PC-3 (cell line): ENCODE results near the gene BPI. TPM values are rescaled to one million over a fixed set of nuclear protein-coding genes. Genes with fewer than 3 reads are reported as not detected.
"Not testable (repeated sequence)": the region's sequence is repeated elsewhere in the genome, so short reads cannot be mapped to it uniquely, and the experiment has no call there.

Experiments used
- ATAC-seq: fragments of 200-7000 bp; cut with Tn5 transposase; 2 replicates; pipeline ENCODE4 v1.9.1; 2020; ENCODE audit warnings: mild to moderate bottlenecking, moderate library complexity
- BruUV-seq: library from RNA; stranded (reverse); fragments of 400-500 nt; replicated peaks from 2 replicates; lab custom pipeline; 2021; lab: Mats Ljungman, UMichigan
- CTCF ChIA-PET: fragments of 300-600 bp; sonication (Branson Sonifier 250); formaldehyde crosslinking; loops from one replicate; lab custom pipeline; 2022; ENCODE audit warnings: antibody characterized with exemption; lab: Charles Lee
- POLR2A ChIA-PET: fragments of 300-600 bp; sonication (Branson Sonifier 250); formaldehyde crosslinking; loops from one replicate; lab custom pipeline; 2022; ENCODE audit warnings: antibody characterized with exemption; ENCODE audit not compliant: unreplicated experiment; lab: Charles Lee
- DNase-seq: peaks from one replicate; pipeline ENCODE4 v3.0.0-alpha.2; 2015
- H2AFZ ChIP-seq: fragments of 300-600 bp; sonication (generic); 2 replicates; pipeline ENCODE4 v1.6.0; 2016; ENCODE audit warnings: antibody characterized with exemption, low read length
- H3F3A ChIP-seq: fragments of 300-600 bp; sonication (generic); one replicate; pipeline ENCODE4 v1.6.0; 2017; ENCODE audit warnings: antibody characterized with exemption, low read length, control low read depth, mild to moderate bottlenecking; ENCODE audit not compliant: unreplicated experiment
- H3K27ac ChIP-seq: fragments of 300-600 bp; sonication (generic); 2 replicates; pipeline ENCODE4 v1.5.1; 2016; ENCODE audit warnings: mild to moderate bottlenecking, low read length
- H3K27me3 ChIP-seq: fragments of 300-600 bp; sonication (generic); 2 replicates; pipeline ENCODE4 v1.6.1; 2016; ENCODE audit warnings: low read length, mixed read lengths
- H3K36me3 ChIP-seq: fragments of 300-600 bp; sonication (generic); 2 replicates; pipeline ENCODE4 v1.6.1; 2016; ENCODE audit warnings: low read depth, mixed run types, low read length, mixed read lengths
- H3K4me1 ChIP-seq: fragments of 300-600 bp; sonication (generic); 2 replicates; pipeline ENCODE4 v1.5.1; 2016; ENCODE audit warnings: low read length; ENCODE audit not compliant: insufficient read depth
- H3K4me2 ChIP-seq: fragments of 300-600 bp; sonication (generic); 2 replicates; pipeline ENCODE4 v1.6.0; 2016; ENCODE audit warnings: low read length
- H3K4me3 ChIP-seq: fragments of 300-600 bp; sonication (generic); 2 replicates; pipeline ENCODE4 v1.5.1; 2016; ENCODE audit warnings: mild to moderate bottlenecking, low read length, mixed read lengths
- H3K79me2 ChIP-seq: fragments of 300-600 bp; sonication (generic); 2 replicates; pipeline ENCODE4 v1.6.1; 2017; ENCODE audit warnings: low read length, mixed read lengths
- H3K9ac ChIP-seq: fragments of 300-600 bp; sonication (generic); 2 replicates; pipeline ENCODE4 v1.6.0; 2016; ENCODE audit warnings: mild to moderate bottlenecking, low read length
- H3K9me2 ChIP-seq: fragments of 300-600 bp; sonication (generic); replicated peaks from 2 replicates; pipeline ENCODE4 v1.6.1; 2016; ENCODE audit warnings: mixed run types, low read length, mixed read lengths
- H3K9me3 ChIP-seq: fragments of 300-600 bp; sonication (generic); 2 replicates; pipeline ENCODE4 v1.6.1; 2016; ENCODE audit warnings: low read length, mixed read lengths
- H4K20me1 ChIP-seq: fragments of 300-600 bp; sonication (generic); 2 replicates; pipeline ENCODE4 v1.6.1; 2016; ENCODE audit warnings: low read length, mixed read lengths
- EZH2 ChIP-seq: fragments of 300-600 bp; sonication (generic); IDR thresholded peaks from one replicate; pipeline ENCODE4 v1.6.1; 2017; ENCODE audit warnings: antibody characterized with exemption, mild to moderate bottlenecking, low read length; ENCODE audit not compliant: unreplicated experiment
- EZH2phosphoT487 ChIP-seq: fragments of 300-600 bp; sonication (generic); IDR thresholded peaks from 2 replicates; pipeline ENCODE4 v1.6.1; 2018; ENCODE audit warnings: mild to moderate bottlenecking, antibody characterized with exemption, low read length, borderline replicate concordance
- intact Hi-C: fragments of 100-400 bp; cut with micrococcal nuclease; formaldehyde crosslinking; loops from 2 replicates; pipeline ENCODE4 v1.9.0; 2023
- total RNA-seq: library from RNA; depleted of rRNA; stranded (reverse); fragments of >200 nt; gene quantifications from 2 replicates; pipeline ENCODE4 v1.2.3, GENCODE V29; 2014
- TF ChIP-seq, protein P1 (sequence below): fragments of 300-600 bp; sonication (generic); conservative IDR thresholded peaks from 2 replicates; pipeline ENCODE4 v1.5.1; 2017; ENCODE audit warnings: antibody characterized with exemption, low read depth, mild to moderate bottlenecking, low read length

The BPI gene
- total RNA-seq, 1 experiment from 2014 or later, result not detected

DNA sequence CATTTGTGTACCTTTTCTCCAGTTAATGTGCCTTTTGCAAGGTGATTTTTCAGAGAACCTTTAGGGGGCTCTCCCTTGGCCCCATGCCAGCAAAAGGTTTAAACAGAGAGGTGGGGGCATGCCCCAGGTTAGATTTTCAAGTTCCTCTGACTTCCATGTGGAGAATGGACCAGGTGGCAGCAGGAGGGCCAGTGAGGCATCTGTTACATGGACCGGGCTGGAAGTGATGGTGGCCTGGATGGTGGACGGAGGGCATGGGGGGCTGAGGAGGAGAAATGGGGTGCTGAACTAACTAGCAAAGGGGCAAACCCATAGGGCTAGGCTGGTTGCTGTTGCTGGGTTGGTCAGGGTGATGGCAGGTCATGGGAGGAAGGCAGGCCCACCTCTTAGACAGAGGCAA is 20.7 kb upstream of the BPI start:
- H3K4me1 ChIP-seq, result peaks cover 9% of the 10 kb centered on the region; the same call in 1 of the 2 replicates
- no peaks in the 10 kb centered on the region for H3K79me2 ChIP-seq
- no peak overlapping the region for H3K4me2 ChIP-seq
- ChIA-PET CTCF (no interaction called here), POLR2A (no interaction called here)
- intact Hi-C loops, result no loop called here
- H3K9me3 ChIP-seq, result no peaks in the 10 kb centered on the region
- H3K36me3 ChIP-seq, result no peaks in the 10 kb centered on the region
- no peak for DNase-seq
- no peak overlapping the region for H3K4me3 ChIP-seq
- H3K27ac ChIP-seq, result no peak overlapping the region
- ATAC-seq, result no peak
- no TSS peak for BruUV-seq
- H4K20me1 ChIP-seq, result no peaks in the 10 kb centered on the region
- no peak overlapping the region for H3K9ac ChIP-seq
- H3K27me3 ChIP-seq, result no peaks in the 10 kb centered on the region
- H2AFZ ChIP-seq, result no peak overlapping the region
- H3K9me2 ChIP-seq, result no peaks in the 10 kb centered on the region
- no peaks in the 10 kb centered on the region for H3F3A ChIP-seq
- TF ChIP-seq EZH2 (no peak), EZH2phosphoT487 (no peak)
- TF ChIP-seq, protein P1, sequence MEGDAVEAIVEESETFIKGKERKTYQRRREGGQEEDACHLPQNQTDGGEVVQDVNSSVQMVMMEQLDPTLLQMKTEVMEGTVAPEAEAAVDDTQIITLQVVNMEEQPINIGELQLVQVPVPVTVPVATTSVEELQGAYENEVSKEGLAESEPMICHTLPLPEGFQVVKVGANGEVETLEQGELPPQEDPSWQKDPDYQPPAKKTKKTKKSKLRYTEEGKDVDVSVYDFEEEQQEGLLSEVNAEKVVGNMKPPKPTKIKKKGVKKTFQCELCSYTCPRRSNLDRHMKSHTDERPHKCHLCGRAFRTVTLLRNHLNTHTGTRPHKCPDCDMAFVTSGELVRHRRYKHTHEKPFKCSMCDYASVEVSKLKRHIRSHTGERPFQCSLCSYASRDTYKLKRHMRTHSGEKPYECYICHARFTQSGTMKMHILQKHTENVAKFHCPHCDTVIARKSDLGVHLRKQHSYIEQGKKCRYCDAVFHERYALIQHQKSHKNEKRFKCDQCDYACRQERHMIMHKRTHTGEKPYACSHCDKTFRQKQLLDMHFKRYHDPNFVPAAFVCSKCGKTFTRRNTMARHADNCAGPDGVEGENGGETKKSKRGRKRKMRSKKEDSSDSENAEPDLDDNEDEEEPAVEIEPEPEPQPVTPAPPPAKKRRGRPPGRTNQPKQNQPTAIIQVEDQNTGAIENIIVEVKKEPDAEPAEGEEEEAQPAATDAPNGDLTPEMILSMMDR, result no peak

DNA sequence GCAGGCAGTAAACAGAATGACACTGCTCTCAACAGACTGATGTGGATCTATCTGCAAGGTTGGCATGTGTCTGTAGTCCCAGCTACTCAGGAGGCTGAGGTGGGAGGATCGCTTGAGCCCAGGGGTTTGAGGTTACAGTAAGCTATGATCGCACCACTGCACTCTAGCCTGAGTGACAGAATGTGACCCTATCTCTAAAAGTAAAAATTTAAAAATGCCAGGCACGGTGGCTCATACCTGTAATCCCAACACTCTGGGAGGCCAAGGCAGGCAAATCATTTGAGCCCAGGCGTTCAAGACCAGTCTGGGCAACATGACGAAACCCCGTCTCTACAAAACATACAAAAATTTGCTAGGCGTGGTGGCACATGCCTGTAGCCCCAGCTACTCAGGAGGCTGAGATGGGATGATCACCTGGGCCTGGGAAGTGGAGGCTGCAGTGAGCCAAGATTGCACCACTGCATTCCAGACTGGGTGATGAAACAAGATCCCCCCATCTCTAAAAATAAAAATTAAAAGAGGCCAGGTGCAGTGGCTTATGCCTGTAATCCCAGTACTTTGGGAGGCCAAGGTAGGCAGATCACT is 19.8 kb upstream of the BPI start:
- ATAC-seq, H4K20me1 ChIP-seq, H3K4me3 ChIP-seq, H3K9ac ChIP-seq, H3K9me3 ChIP-seq, H3K4me1 ChIP-seq, H3K27ac ChIP-seq, CTCF ChIA-PET, BruUV-seq, H3K9me2 ChIP-seq, DNase-seq, H3K27me3 ChIP-seq, H3K36me3 ChIP-seq, H3F3A ChIP-seq, intact Hi-C loops, POLR2A ChIA-PET, H3K4me2 ChIP-seq, H2AFZ ChIP-seq, H3K79me2 ChIP-seq: not testable (repeated sequence)

DNA sequence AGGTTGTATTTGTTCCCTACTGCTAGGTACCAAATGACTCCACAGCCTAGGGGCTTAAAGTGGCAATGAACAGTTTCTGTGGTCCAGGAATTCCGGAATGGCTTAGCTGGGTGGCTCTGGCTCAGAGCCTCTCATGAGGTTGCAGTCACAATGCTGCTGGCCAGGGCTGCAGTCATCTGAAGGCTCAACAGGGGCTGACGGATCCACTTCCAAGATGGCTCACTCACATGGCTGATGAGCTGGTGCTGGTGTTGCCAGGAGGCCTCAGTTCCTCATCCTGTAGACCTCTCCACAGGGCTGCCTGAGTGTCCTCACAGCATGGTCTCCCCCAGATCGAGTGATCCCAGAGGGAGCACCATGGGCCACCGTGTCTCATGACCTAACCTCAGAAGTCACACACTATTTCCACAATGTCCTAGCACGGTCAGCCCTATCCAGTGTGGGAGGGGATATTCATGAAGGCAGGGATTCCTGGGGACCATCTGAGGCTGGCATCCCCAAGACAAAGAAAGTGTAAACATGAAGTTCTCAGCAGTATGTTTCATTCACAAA is 19.0 kb upstream of the BPI start:
- no peaks in the 10 kb centered on the region for H4K20me1 ChIP-seq
- intact Hi-C loops, result no loop called here
- no peaks in the 10 kb centered on the region for H3K9me3 ChIP-seq
- no peak overlapping the region for H2AFZ ChIP-seq
- no peaks in the 10 kb centered on the region for H3K36me3 ChIP-seq
- no peak overlapping the region for H3K4me2 ChIP-seq
- no peaks in the 10 kb centered on the region for H3K9me2 ChIP-seq
- no peaks in the 10 kb centered on the region for H3K27me3 ChIP-seq
- H3K4me1 ChIP-seq, result peaks cover 3% of the 10 kb centered on the region; the same call in 1 of the 2 replicates
- no peaks in the 10 kb centered on the region for H3F3A ChIP-seq
- H3K4me3 ChIP-seq, result no peak overlapping the region
- no TSS peak for BruUV-seq
- no peak overlapping the region for H3K9ac ChIP-seq
- no peak overlapping the region for H3K27ac ChIP-seq
- ChIA-PET POLR2A (no interaction called here), CTCF (no interaction called here)
- DNase-seq, result no peak
- H3K79me2 ChIP-seq, result no peaks in the 10 kb centered on the region
- ATAC-seq, result no peak
- TF ChIP-seq EZH2, result no peak
- no peak for TF ChIP-seq EZH2phosphoT487
- TF ChIP-seq, protein P1, result no peak
